RCC 7860 (cell line): ENCODE results near the gene RNF44.

Experiments used
- DNase-seq: peaks from one replicate; pipeline ENCODE4 v3.0.0-alpha.2; 2015; ENCODE audit warnings: low spot score
- FAIRE-seq: peaks from 2 replicates; lab custom pipeline; 2012; peaks lifted over from hg19 to GRCh38; lab: Jason Lieb, UNC

Gene RNF44

DNA sequence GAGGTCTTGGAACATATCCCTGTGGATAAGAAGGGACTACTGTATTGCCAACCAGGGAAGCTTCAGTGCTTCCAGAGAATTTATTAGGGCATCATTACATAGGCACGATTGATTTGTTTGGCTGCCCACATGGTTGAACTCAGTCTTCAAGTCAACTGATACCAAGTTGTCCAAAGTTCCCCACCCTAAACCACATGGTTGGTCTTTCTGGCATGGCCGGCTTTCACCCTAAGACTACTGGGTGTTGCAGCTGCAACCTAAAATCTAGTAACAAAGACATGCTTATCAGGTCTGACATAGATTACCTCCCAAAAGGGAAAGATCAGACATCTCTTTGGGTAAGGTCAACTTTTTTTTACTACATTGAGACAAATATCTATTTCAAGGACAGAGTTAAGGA, 52.0 kb downstream of the RNF44 start:
- no peak for FAIRE-seq
- DNase-seq: no peak

DNA sequence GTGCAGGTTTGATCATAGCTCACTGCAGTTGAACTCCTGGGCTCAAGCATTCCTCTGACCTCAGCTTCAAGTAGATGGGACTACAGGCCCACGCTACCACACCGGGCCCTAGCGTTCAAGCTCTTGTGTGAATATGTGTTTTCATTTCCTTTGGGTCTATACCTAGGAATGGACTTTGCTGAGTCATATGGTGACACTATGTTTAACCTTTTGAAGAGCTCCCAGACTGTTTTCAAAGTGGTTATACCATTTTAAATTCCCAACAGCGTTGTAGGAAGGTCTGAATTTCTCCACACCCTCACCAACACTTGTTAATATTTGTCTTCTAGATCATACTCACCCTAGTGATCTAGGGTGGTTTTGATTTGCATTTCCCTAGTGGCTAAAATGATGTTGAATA, 55.5 kb downstream of the RNF44 start:
- FAIRE-seq (no peak), DNase-seq (peak; percentile 22)
